ENCODE results near the gene DCLK1. TPM values are rescaled to one million over a fixed set of nuclear protein-coding genes. Genes with fewer than 3 reads are reported as not detected.
A peak's percentile ranks its signal among the peaks of the same experiment; 100 is the strongest.

DCLK1 gene
- total and polyA plus RNA-seq, 2 experiments from 2014 or later = 0.16 to 2.9 TPM

DNA sequence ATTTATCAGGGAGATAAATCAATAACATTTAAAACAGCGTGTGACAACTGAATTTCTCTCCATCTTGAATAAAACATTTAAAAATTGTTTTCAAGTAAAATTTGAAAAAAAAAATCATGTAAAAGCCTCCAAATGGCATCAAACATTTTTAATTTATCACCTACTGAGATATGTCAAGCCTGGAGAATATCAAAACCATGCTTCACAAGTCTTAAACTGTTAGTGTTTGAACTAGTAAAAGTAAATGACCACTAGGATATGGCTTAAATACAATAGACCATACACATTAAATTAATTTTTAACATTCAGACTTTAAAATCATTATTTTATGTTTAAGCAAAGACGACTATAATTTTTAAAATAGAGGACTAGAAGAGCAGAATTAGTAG is 281.9 kb downstream of the DCLK1 start:
- H3K4me3 ChIP-seq = no peak overlapping the region
- no peak for DNase-seq (ENCODE audit: low spot score)
- H3K9me3 ChIP-seq (ENCODE audit: low read depth) = no peaks in the 10 kb centered on the region
- TF ChIP-seq, protein P1, sequence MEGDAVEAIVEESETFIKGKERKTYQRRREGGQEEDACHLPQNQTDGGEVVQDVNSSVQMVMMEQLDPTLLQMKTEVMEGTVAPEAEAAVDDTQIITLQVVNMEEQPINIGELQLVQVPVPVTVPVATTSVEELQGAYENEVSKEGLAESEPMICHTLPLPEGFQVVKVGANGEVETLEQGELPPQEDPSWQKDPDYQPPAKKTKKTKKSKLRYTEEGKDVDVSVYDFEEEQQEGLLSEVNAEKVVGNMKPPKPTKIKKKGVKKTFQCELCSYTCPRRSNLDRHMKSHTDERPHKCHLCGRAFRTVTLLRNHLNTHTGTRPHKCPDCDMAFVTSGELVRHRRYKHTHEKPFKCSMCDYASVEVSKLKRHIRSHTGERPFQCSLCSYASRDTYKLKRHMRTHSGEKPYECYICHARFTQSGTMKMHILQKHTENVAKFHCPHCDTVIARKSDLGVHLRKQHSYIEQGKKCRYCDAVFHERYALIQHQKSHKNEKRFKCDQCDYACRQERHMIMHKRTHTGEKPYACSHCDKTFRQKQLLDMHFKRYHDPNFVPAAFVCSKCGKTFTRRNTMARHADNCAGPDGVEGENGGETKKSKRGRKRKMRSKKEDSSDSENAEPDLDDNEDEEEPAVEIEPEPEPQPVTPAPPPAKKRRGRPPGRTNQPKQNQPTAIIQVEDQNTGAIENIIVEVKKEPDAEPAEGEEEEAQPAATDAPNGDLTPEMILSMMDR (IDR thresholded peaks at IDR 0.05; ENCODE audit: poor library complexity) = no peak
- TF ChIP-seq EZH2 (IDR thresholded peaks at IDR 0.05; ENCODE audit: borderline replicate concordance) = no peak
- 57% methylated on average over 2 of the region's 2 CpGs for WGBS (ENCODE audit: low lambda C conversion rate, missing lambda C conversion rate)
- peak overlapping the region; percentile 39 for H3K27ac ChIP-seq
- H3K9me2 ChIP-seq (replicated peaks; ENCODE audit: insufficient read depth) = no peaks in the 10 kb centered on the region
- no peak overlapping the region for H3K4me2 ChIP-seq
- H4K20me1 ChIP-seq (ENCODE audit: insufficient read depth, poor library complexity, severe bottlenecking) = no peaks in the 10 kb centered on the region
- H2AFZ ChIP-seq = no peak overlapping the region
- no peaks in the 10 kb centered on the region for H3K36me3 ChIP-seq (replicated peaks; ENCODE audit: insufficient read depth, low read depth)
- no peaks in the 10 kb centered on the region for H3K79me2 ChIP-seq
- no peaks in the 10 kb centered on the region for H3K4me1 ChIP-seq (ENCODE audit: insufficient read depth)
- no peaks in the 10 kb centered on the region for H3K27me3 ChIP-seq

DNA sequence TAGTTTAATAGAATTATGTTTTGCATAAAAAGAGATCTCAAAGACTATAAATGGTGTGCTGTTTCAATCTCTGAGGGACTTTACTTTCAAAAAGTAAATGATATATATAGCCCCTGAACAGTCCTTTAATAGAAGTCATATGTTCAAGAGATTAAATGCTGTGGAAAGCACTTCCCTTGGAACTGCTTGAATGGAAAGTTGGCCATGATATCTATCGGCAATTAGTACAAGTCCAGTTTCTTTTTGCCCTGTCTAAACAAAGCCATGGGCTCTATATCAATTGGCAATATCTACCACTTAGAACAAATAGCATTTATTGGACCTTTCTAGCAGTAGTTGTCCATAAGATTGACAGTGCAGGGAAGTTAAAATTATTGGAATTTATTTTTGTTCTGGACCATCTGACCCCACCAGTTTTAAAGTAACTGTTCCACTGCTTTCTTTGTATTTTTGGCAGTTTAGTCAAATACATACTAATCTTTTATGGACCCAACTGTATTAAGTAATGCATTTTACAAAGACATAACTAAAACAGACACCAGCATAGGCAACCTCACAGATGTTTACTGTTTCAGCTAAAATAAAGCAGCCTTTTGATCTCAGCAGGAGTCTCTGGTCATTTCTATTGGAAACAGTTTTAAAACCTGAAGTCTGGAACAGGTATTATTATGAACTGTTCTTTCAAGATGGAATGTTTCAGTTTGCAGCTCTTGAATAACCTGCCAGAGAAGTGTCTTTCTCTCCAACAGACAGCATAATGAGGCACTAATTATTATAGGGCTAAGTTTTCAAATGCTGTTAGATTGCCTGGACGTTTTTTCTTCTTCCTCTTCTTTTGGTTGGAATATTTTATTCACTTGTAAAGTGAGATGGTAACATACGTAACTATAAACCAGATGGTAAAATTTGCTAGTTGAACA is 282.6 kb downstream of the DCLK1 start:
- TF ChIP-seq, protein P1 (IDR thresholded peaks at IDR 0.05; ENCODE audit: poor library complexity) = no peak
- TF ChIP-seq EZH2phosphoT487 (IDR thresholded peaks at IDR 0.05; ENCODE audit: low read depth, severe bottlenecking, unreplicated experiment) (peak; percentile 49), EZH2 (IDR thresholded peaks at IDR 0.05; ENCODE audit: borderline replicate concordance) (no peak)
- Histone ChIP-seq H4K20me1 (ENCODE audit: insufficient read depth, poor library complexity, severe bottlenecking) (no peaks in the 10 kb centered on the region), H3K36me3 (replicated peaks; ENCODE audit: insufficient read depth, low read depth) (no peaks in the 10 kb centered on the region), H3K9me3 (ENCODE audit: low read depth) (no peaks in the 10 kb centered on the region), H3K4me3 (no peak overlapping the region), H3K4me1 (ENCODE audit: insufficient read depth) (no peaks in the 10 kb centered on the region), H3K79me2 (no peaks in the 10 kb centered on the region), H3K4me2 (peak overlapping the region; percentile 33), H3K9me2 (replicated peaks; ENCODE audit: insufficient read depth) (no peaks in the 10 kb centered on the region), H3K27me3 (no peaks in the 10 kb centered on the region), H3K27ac (peak overlapping the region; percentile 60), H2AFZ (no peak overlapping the region)
- 52% methylated on average over 3 of the region's 3 CpGs for WGBS (ENCODE audit: low lambda C conversion rate, missing lambda C conversion rate)
- DNase-seq (ENCODE audit: low spot score) = peak; percentile 29

DNA sequence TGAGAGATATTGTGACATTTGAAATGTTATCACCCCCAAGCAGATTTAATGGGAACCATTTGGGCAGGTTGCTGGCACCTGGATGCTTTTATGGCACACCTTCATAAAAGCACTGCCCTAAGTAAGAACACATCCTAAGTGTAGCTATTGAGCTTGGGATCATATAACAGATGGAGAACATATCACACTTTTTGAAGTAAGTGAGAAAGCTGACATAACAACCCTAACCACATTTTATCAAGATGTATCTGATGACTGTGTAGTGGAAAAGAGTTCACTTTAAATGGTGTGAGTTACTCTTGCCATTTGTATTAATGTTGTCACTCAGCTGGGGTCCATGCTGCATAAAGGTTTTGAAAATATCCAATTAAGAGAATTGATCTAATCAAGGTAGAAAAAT is 287.9 kb downstream of the DCLK1 start:
- H3K9me2 ChIP-seq (replicated peaks; ENCODE audit: insufficient read depth) = no peaks in the 10 kb centered on the region
- DNase-seq (ENCODE audit: low spot score) = no peak
- no peaks in the 10 kb centered on the region for H3K4me1 ChIP-seq (ENCODE audit: insufficient read depth)
- no peak overlapping the region for H3K4me3 ChIP-seq
- no peak overlapping the region for H2AFZ ChIP-seq
- H3K9me3 ChIP-seq (ENCODE audit: low read depth) = no peaks in the 10 kb centered on the region
- no peak overlapping the region for H3K27ac ChIP-seq
- no peaks in the 10 kb centered on the region for H3K36me3 ChIP-seq (replicated peaks; ENCODE audit: insufficient read depth, low read depth)
- H3K27me3 ChIP-seq = no peaks in the 10 kb centered on the region
- H4K20me1 ChIP-seq (ENCODE audit: insufficient read depth, poor library complexity, severe bottlenecking) = no peaks in the 10 kb centered on the region
- no peak overlapping the region for H3K4me2 ChIP-seq
- TF ChIP-seq, protein P1 (IDR thresholded peaks at IDR 0.05; ENCODE audit: poor library complexity) = no peak
- TF ChIP-seq EZH2phosphoT487 (IDR thresholded peaks at IDR 0.05; ENCODE audit: low read depth, severe bottlenecking, unreplicated experiment) = no peak
- no peak for TF ChIP-seq EZH2 (IDR thresholded peaks at IDR 0.05; ENCODE audit: borderline replicate concordance)
- H3K79me2 ChIP-seq = no peaks in the 10 kb centered on the region

All from hepatocyte (in vitro differentiated cells).